ENCODE results near the gene PCYOX1L. TPM values are rescaled to one million over a fixed set of nuclear protein-coding genes. Genes with fewer than 3 reads are reported as not detected.
A peak's percentile ranks its signal among the peaks of the same experiment; 100 is the strongest.

PCYOX1L gene
- total RNA-seq, 3 donors from 2014 or later, result 3.1 to 5.9 (median 4.2) TPM

DNA sequence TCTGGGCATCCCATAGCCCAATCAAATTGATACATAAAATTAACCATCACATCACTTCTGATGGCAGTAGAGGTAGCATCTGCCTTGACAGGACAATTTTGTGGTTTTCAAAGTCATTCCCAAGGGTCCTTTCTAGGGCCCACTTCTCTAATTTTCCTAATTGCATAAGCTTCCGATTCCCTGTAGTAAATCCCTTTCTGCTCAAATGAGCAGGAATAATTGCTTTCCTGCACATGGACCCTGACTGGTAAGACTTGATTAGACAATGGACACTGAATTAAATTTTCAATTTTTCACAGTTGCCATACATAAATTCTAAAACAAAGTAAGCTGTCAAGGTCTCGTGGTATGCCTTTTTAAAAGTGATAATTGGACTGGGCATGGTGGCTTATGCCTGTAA lies 43.2 kb downstream of the PCYOX1L start:
- Histone ChIP-seq H3K4me3 (no peak overlapping the region), H3K36me3 (ENCODE audit: low read depth) (no peaks in the 10 kb centered on the region), H3K4me1 (ENCODE audit: low read depth) (no peaks in the 10 kb centered on the region), H3K9me3 (no peaks in the 10 kb centered on the region)
- ATAC-seq (no peak), DNase-seq (no peak)
- TF ChIP-seq, protein P1, sequence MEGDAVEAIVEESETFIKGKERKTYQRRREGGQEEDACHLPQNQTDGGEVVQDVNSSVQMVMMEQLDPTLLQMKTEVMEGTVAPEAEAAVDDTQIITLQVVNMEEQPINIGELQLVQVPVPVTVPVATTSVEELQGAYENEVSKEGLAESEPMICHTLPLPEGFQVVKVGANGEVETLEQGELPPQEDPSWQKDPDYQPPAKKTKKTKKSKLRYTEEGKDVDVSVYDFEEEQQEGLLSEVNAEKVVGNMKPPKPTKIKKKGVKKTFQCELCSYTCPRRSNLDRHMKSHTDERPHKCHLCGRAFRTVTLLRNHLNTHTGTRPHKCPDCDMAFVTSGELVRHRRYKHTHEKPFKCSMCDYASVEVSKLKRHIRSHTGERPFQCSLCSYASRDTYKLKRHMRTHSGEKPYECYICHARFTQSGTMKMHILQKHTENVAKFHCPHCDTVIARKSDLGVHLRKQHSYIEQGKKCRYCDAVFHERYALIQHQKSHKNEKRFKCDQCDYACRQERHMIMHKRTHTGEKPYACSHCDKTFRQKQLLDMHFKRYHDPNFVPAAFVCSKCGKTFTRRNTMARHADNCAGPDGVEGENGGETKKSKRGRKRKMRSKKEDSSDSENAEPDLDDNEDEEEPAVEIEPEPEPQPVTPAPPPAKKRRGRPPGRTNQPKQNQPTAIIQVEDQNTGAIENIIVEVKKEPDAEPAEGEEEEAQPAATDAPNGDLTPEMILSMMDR (IDR thresholded peaks at IDR 0.05), result no peak
- intact Hi-C loops (cut with DNase I, micrococcal nuclease), result no loop called here

DNA sequence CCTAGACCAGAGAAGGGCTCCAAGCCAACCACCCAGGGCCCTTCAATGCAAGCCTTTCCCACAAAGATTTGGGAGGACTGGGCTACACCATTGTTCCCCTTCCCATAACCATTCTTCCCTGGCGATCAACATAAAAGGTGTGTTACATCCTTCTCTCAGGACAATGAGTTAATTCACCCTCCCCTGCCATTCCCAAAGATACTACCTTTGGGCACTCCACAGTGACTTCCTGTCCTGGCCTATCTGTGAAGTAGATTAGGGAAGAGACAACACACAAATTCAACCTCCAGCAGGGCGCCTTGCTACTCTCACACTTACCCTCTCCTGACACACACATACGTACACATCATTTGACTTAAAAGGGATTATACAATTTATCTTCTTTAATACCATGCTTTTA lies 44.4 kb downstream of the PCYOX1L start:
- Histone ChIP-seq H3K4me1 (ENCODE audit: low read depth) (no peaks in the 10 kb centered on the region), H3K9me3 (no peaks in the 10 kb centered on the region), H3K4me3 (no peak overlapping the region), H3K36me3 (ENCODE audit: low read depth) (no peaks in the 10 kb centered on the region)
- no peak for ATAC-seq
- TF ChIP-seq, protein P1 (IDR thresholded peaks at IDR 0.05), result no peak
- no peak for DNase-seq
- intact Hi-C loops (cut with DNase I, micrococcal nuclease), result no loop called here

DNA sequence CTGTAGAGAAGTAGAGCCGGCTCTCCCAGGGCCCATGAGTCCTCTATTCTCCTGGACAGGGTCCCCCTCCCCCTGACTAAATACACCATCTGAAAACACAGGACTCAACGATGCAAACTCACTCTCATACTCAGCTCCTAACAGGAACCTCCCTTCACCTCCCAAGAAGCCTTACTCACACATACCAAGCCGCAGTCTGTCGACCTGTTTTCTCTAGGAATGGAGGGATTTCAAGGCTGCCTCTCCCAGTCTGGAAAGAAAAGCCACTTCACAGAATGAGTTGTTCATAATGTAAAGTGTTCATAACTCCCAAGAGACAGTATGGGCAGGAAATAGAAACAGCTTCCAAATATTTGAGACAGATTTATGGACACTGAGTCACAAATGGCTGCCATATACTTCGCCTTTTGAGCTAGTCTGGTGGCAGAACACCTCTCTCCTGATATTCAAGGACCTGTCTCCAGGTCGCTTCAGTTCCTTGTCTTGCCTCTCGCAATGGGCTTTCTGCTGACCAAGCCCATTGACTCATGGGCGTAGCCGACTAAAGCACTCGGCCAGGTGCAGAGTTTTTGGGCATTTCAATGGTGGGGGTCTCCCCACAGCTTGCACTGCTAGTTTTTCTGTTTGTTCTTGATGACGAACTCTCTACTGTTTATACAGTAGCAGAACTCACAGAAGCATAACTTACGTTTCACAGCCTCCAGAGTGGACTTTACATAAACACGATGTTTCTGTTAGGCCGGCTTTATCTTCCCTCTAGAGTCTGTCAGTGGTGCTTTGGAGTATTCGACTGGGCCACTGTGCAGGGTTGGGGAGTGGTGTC lies 46.3 kb downstream of the PCYOX1L start:
- Histone ChIP-seq H3K4me3 (no peak overlapping the region), H3K4me1 (ENCODE audit: low read depth) (no peaks in the 10 kb centered on the region), H3K9me3 (no peaks in the 10 kb centered on the region), H3K36me3 (ENCODE audit: low read depth) (no peaks in the 10 kb centered on the region)
- intact Hi-C loops (cut with DNase I, micrococcal nuclease), result no loop called here
- TF ChIP-seq, protein P1 (IDR thresholded peaks at IDR 0.05), result no peak
- peak; percentile 6 for ATAC-seq
- no peak for DNase-seq

DNA sequence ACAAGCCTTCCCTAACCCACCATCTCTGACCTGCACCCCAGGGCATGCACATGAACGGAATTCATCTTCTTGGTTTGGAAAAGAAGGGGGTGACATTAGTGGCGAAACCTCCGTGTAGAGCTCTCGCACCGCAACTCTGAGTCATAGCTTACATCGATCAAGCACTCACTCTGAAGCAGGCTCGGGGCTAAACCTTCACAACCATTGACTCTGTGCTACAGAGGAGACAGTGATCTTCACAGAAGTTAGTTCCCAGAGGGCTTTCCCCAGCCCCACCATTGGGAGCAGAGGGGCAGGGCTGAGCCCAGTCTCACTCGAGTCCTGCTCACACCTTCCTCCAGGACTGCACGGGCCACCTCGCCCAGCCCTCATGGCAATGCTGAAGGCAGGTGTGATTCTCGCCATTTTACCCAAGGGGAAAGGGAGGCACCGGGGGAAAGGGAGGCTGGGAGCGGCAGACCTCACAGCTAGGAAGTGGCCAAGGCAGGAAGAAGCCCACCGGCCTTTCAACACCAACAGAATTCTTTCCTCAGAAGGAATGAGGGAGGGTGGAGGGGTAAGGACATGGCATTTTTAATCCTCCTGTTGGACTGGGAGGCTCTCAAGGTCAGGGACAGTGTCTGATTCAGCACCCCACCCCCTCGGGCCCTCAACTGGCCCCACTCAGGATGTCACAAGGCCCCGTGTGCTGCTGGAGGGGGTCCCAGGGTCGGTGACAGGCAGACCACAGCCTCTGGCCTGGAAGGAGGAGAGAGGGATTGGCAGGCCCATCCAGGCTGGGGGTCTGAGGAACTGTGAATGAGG lies 47.1 kb downstream of the PCYOX1L start:
- Histone ChIP-seq H3K4me1 (ENCODE audit: low read depth) (no peaks in the 10 kb centered on the region), H3K36me3 (ENCODE audit: low read depth) (no peaks in the 10 kb centered on the region), H3K4me3 (no peak overlapping the region), H3K9me3 (no peaks in the 10 kb centered on the region)
- intact Hi-C loops (cut with DNase I, micrococcal nuclease), result no loop called here
- DNase-seq (no peak), ATAC-seq (peak; percentile 30)
- TF ChIP-seq, protein P1 (IDR thresholded peaks at IDR 0.05), result no peak

DNA sequence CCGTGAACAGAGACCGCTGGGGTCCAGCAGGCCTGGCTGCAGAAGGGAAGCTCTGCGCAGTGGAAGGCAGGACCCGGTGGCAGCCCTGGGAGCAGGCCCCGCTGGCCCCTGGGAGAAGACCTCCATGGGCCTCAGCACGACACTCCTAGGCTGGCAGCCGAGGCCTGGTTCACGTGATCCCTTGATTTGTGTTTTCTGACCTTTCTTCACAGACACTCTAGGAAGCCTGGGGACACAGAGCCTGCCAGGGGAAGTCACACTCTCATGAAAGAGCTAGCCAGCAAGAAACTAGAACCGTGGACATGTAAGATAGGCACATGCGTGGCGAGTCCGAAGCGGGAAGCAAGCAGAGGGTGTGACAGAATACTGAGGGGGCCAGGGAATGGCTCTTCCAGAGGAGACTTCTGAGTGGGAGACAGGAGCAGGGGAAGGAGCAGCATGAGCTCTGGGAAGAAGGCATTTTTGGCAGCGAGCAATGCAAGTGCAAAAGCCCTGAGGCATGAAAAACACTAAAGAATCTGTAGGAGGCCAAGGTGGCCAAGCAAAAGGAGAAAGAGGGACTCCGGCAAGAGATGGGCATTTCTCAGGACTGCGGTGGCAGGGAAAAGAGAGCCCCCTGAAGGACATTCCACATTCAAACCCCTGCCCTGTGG lies 47.8 kb downstream of the PCYOX1L start:
- intact Hi-C loops (cut with DNase I, micrococcal nuclease), result no loop called here
- no peak overlapping the region for H3K4me3 ChIP-seq
- DNase-seq, result no peak

More for the DNA sequence above, 47.8 kb downstream of the PCYOX1L start:
- H3K9me3 ChIP-seq, result no peaks in the 10 kb centered on the region
- no peaks in the 10 kb centered on the region for H3K36me3 ChIP-seq (ENCODE audit: low read depth)
- ATAC-seq, result no peak
- no peaks in the 10 kb centered on the region for H3K4me1 ChIP-seq (ENCODE audit: low read depth)
- TF ChIP-seq, protein P1 (IDR thresholded peaks at IDR 0.05), result no peak

Data from mucosa of descending colon (tissue), 3 donors.